ENCODE data around the gene SLA2.
"Not testable (repeated sequence)": the region's sequence is repeated elsewhere in the genome, so short reads cannot be mapped to it uniquely, and the experiment has no call there.

SLA2 gene

DNA sequence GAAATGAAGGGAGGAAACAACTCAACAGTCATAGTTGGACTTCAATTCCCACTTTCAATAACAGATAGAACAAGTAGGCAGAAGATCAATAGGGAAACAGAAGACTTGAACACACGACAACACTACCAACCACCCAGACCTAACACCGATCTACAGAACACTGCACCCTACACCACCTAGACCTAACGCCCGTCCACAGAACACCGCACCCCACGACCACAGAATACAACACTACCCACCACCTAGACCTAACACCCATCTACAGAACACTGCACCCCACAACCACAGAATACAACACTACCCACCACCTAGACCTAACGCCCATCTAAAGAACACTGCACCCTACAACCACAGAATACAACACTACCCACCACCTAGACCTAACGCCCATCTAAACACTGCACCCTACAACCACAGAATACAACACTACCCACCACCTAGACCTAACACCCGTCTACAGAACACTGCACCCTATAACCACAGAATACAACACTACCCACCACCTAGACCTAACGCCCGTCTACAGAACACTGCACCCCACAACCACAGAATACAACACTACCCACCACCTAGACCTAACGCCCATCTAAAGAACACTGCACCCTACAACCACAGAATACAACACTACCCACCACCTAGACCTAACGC, 81.8 kb downstream of the SLA2 start:
- H3K27ac Mint-ChIP-seq; H3K27me3 Mint-ChIP-seq; H3K4me1 Mint-ChIP-seq (ENCODE audit: low read depth); H3K4me3 Mint-ChIP-seq; H3K9me3 Mint-ChIP-seq (ENCODE audit: low read depth); H3K36me3 Mint-ChIP-seq: not testable (repeated sequence)

GRCh38 chr20:36563374-36563773, 82.6 kb downstream of the SLA2 start:
- Mint-ChIP-seq H3K9me3 (ENCODE audit: low read depth) (no peaks in the 10 kb centered on the region), H3K4me1 (ENCODE audit: low read depth) (peaks cover 3% of the 10 kb centered on the region), H3K36me3 (peaks cover 4% of the 10 kb centered on the region), H3K27me3 (no peaks in the 10 kb centered on the region), H3K4me3 (no peak overlapping the region), H3K27ac (no peak overlapping the region)

DNA sequence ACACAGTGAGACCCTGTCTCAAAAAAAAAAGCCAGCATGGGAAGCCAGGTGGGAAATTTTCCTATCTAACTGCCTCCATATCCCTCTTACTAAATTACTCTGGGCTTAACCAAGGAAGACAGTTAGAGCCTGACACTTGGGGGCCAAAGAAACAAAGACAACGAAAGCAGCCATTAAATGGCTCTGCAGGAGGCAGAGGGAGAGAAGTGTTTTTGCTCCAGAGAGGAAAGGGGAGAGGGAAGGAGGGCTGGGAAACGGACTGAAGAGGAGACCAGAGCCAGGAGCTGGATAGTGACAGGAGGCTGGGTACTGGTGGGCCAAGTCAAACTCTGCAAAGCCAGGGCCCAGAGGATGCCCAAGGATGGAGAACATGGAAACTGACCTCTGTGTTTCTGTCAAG, 83.3 kb downstream of the SLA2 start:
- Mint-ChIP-seq H3K4me1 (ENCODE audit: low read depth) (peaks cover 3% of the 10 kb centered on the region), H3K36me3 (peaks cover 4% of the 10 kb centered on the region), H3K27ac (no peak overlapping the region), H3K9me3 (ENCODE audit: low read depth) (no peaks in the 10 kb centered on the region), H3K4me3 (no peak overlapping the region), H3K27me3 (no peaks in the 10 kb centered on the region)

Data from activated naive CD8-positive, alpha-beta T cell (primary cell).